OCI-LY7 (cell line): Measurements from ENCODE around the gene ZDHHC14. TPM values are rescaled to one million over a fixed set of nuclear protein-coding genes. Genes with fewer than 3 reads are reported as not detected.

Experiments used
- BruUV-seq: library from RNA; stranded (reverse); fragments of 400-500 nt; replicated peaks from 2 replicates; lab custom pipeline; 2021; lab: Mats Ljungman, UMichigan
- CTCF ChIA-PET: fragments of 300-600 bp; sonication (Branson Sonifier 250); formaldehyde crosslinking; loops from one replicate; lab custom pipeline; 2022; ENCODE audit warnings: antibody characterized with exemption; ENCODE audit not compliant: unreplicated experiment; lab: Charles Lee
- POLR2A ChIA-PET: fragments of 300-600 bp; sonication (Branson Sonifier 250); formaldehyde crosslinking; loops from one replicate; lab custom pipeline; 2022; ENCODE audit warnings: antibody characterized with exemption; lab: Charles Lee
- DNase-seq: peaks from one replicate; pipeline ENCODE4 v3.0.0-alpha.2; 2015; ENCODE audit warnings: low spot score
- H2AFZ ChIP-seq: fragments of 200-600 bp; sonication (generic), shearing (Covaris generic); 2 replicates; pipeline ENCODE4 v1.6.1; 2014; ENCODE audit warnings: mild to moderate bottlenecking, antibody characterized with exemption, low read length, moderate library complexity
- H3K27ac ChIP-seq: fragments of 200-600 bp; sonication (generic); 2 replicates; pipeline ENCODE4 v1.5.1; 2014; ENCODE audit warnings: mixed run types, low read depth, mild to moderate bottlenecking, moderate library complexity, low read length, inconsistent platforms; ENCODE audit not compliant: poor library complexity, severe bottlenecking
- H3K36me3 ChIP-seq: fragments of 200-600 bp; sonication (generic); 2 replicates; pipeline ENCODE4 v1.6.1; 2014; ENCODE audit warnings: mild to moderate bottlenecking, antibody characterized with exemption, low read length, moderate library complexity, mixed read lengths; ENCODE audit not compliant: insufficient read depth
- H3K4me1 ChIP-seq: fragments of 200-600 bp; sonication (generic); 2 replicates; pipeline ENCODE4 v1.5.1; 2014; ENCODE audit warnings: mild to moderate bottlenecking, low read length; ENCODE audit not compliant: insufficient read depth, poor library complexity, severe bottlenecking
- H3K4me2 ChIP-seq: fragments of 200-600 bp; sonication (generic); 2 replicates; pipeline ENCODE4 v1.6.1; 2014; ENCODE audit warnings: mild to moderate bottlenecking, low read length
- H3K4me3 ChIP-seq: fragments of 200-600 bp; sonication (generic); 2 replicates; pipeline ENCODE4 v1.5.1; 2014; ENCODE audit warnings: mild to moderate bottlenecking, low read depth, low read length; ENCODE audit not compliant: poor library complexity, severe bottlenecking
- H3K79me2 ChIP-seq: fragments of 200-600 bp; sonication (generic); 2 replicates; pipeline ENCODE4 v1.6.1; 2016; ENCODE audit warnings: low read depth, mild to moderate bottlenecking, low read length, moderate library complexity, mixed read lengths; ENCODE audit not compliant: insufficient read depth
- H3K9me2 ChIP-seq: fragments of 200-600 bp; sonication (generic); 2 replicates; pipeline ENCODE4 v1.6.1; 2016; ENCODE audit warnings: mild to moderate bottlenecking, low read length, mixed read lengths; ENCODE audit not compliant: insufficient read depth
- H3K9me3 ChIP-seq: fragments of 200-600 bp; sonication (generic); 2 replicates; pipeline ENCODE4 v1.6.1; 2014; ENCODE audit warnings: mild to moderate bottlenecking, mixed run types, low read length, mixed read lengths
- H4K20me1 ChIP-seq: fragments of 200-600 bp; sonication (generic); 2 replicates; pipeline ENCODE4 v1.6.1; 2014; ENCODE audit warnings: mild to moderate bottlenecking, antibody characterized with exemption, low read length, moderate library complexity, mixed read lengths; ENCODE audit not compliant: insufficient read depth
- EZH2phosphoT487 ChIP-seq: fragments of 200-600 bp; sonication (generic); IDR thresholded peaks from 2 replicates; pipeline ENCODE4 v1.6.1; 2018; ENCODE audit warnings: low read depth, borderline replicate concordance, mild to moderate bottlenecking, mixed run types, antibody characterized with exemption, low read length, moderate library complexity, mixed read lengths
- intact Hi-C: fragments of 100-400 bp; cut with micrococcal nuclease; formaldehyde crosslinking; loops from one replicate; pipeline ENCODE4 v1.10.0; 2022; ENCODE audit not compliant: unreplicated experiment
- total RNA-seq, 2 experiments: library from RNA; depleted of rRNA in 1 of 2; stranded (reverse); fragments of >200 nt in 1 of 2; shearing (Covaris generic) in 1 of 2; gene quantifications; 2 replicates each; pipeline ENCODE4 v1.2.3, GENCODE V29; 2014 to 2022
- TF ChIP-seq, protein P1 (sequence below): fragments of 200-600 bp; sonication (generic); conservative IDR thresholded peaks from 2 replicates; pipeline ENCODE4 v1.5.1; 2014; ENCODE audit warnings: mild to moderate bottlenecking, antibody characterized with exemption, low read length, moderate library complexity, mixed read lengths

The ZDHHC14 gene
- total RNA-seq, 2 experiments from 2014 or later = 0.69 to 3.0 TPM

DNA sequence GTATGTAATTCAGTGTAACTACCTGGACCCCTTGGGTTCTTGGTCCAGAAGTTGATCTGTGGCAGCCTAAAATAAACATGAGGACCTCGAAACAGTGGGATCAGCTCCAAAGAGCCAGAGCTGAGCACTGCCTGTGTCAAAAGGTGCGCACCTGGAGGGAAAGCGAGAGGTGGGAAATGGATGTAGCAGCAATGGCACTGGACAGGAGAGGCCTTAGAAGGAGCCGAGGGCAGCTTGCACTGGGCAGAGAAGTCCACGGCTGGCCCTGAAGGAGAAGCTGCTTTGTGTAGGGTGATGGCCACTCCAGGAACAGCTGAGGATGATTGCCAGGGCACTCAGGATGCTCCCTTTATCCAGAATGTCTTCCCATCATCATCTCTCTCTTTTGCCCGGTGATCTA lies 228.1 kb downstream of the ZDHHC14 start:
- no peak overlapping the region for H3K27ac ChIP-seq
- H3K36me3 ChIP-seq = no peaks in the 10 kb centered on the region
- DNase-seq = no peak
- no peaks in the 10 kb centered on the region for H3K79me2 ChIP-seq
- H3K9me3 ChIP-seq = no peaks in the 10 kb centered on the region
- H2AFZ ChIP-seq = no peak overlapping the region
- peaks cover 41% of the 10 kb centered on the region for H3K4me1 ChIP-seq
- H4K20me1 ChIP-seq = no peaks in the 10 kb centered on the region
- ChIA-PET CTCF (no interaction called here), POLR2A (no interaction called here)
- TF ChIP-seq, protein P1, sequence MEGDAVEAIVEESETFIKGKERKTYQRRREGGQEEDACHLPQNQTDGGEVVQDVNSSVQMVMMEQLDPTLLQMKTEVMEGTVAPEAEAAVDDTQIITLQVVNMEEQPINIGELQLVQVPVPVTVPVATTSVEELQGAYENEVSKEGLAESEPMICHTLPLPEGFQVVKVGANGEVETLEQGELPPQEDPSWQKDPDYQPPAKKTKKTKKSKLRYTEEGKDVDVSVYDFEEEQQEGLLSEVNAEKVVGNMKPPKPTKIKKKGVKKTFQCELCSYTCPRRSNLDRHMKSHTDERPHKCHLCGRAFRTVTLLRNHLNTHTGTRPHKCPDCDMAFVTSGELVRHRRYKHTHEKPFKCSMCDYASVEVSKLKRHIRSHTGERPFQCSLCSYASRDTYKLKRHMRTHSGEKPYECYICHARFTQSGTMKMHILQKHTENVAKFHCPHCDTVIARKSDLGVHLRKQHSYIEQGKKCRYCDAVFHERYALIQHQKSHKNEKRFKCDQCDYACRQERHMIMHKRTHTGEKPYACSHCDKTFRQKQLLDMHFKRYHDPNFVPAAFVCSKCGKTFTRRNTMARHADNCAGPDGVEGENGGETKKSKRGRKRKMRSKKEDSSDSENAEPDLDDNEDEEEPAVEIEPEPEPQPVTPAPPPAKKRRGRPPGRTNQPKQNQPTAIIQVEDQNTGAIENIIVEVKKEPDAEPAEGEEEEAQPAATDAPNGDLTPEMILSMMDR = no peak
- TF ChIP-seq EZH2phosphoT487 = no peak
- BruUV-seq = no TSS peak
- no peak overlapping the region for H3K4me2 ChIP-seq
- no peaks in the 10 kb centered on the region for H3K9me2 ChIP-seq
- H3K4me3 ChIP-seq = no peak overlapping the region
- intact Hi-C loops = loop anchor here (5.0 kb wide), 1 partner anchor 58 kb away; no protein-coding TSS in a partner anchor

DNA sequence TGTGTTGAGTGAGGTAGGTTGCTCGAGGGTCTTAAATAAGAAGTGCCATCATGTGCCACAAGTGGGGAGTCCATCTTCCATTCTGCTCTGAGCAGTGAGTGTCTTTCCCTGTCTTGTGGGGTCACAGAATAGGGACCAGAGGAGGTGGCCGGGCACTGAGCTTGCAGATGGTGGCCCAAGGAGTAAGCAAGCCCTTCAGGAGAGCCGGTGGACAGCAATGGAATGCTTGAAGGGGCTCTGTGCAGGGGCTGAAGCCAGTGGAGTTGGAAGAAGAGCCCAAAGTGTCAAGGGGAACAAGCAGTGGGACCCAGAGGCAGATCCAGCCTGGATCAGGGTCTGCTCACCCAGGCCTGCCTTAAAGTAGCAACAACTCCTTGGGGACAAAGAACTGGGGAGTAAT lies 228.6 kb downstream of the ZDHHC14 start:
- no TSS peak for BruUV-seq
- Histone ChIP-seq H4K20me1 (no peaks in the 10 kb centered on the region), H3K27ac (no peak overlapping the region), H3K9me3 (no peaks in the 10 kb centered on the region), H3K4me1 (peaks cover 41% of the 10 kb centered on the region), H3K4me3 (no peak overlapping the region), H3K79me2 (no peaks in the 10 kb centered on the region), H2AFZ (no peak overlapping the region), H3K9me2 (no peaks in the 10 kb centered on the region), H3K36me3 (no peaks in the 10 kb centered on the region), H3K4me2 (peak overlapping the region; percentile 3; the same call in 1 of the 2 replicates)
- TF ChIP-seq, protein P1 = no peak
- no peak for TF ChIP-seq EZH2phosphoT487
- intact Hi-C loops = loop anchor here (5.0 kb wide), 1 partner anchor 58 kb away; no protein-coding TSS in a partner anchor
- CTCF ChIA-PET = no interaction called here
- no peak for DNase-seq
- POLR2A ChIA-PET = interaction anchor here (0.6 kb wide), 1 partner anchor 959 kb away, joined by 4 read pairs; no protein-coding TSS in a partner anchor

DNA sequence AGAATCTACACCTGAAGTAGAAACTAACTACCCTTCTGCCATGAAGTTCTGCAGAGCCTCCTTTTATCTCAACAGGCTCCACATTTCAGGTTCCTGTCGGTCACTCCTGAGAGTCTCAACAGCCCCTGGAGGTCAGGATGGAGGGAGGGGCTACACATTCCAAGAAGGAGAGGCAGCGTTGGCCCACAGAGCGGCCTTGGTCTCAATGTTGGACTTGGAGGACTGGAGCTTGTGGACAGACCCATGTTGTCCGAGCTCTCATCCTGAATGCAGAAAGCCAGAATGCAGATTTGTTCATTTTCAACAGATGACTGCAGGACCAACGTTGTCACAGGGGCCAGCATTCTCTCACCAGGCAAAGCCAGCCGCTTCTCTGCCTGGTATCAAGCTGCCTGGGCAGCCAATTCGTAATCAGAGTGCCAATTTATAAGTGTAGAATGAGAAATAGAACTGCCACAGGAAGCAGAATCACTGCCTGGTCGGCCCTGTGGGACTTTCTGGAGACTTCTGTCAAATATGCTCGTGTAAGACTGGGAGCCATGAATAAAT lies 229.5 kb downstream of the ZDHHC14 start:
- no peaks in the 10 kb centered on the region for H4K20me1 ChIP-seq
- H3K9me3 ChIP-seq = no peaks in the 10 kb centered on the region
- no peak for TF ChIP-seq EZH2phosphoT487
- TF ChIP-seq, protein P1 = no peak
- CTCF ChIA-PET = no interaction called here
- BruUV-seq = no TSS peak
- peak overlapping the region; percentile 9; the same call in 1 of the 2 replicates for H3K4me2 ChIP-seq
- no peaks in the 10 kb centered on the region for H3K79me2 ChIP-seq
- H3K4me3 ChIP-seq = no peak overlapping the region
- H3K36me3 ChIP-seq = no peaks in the 10 kb centered on the region
- no peaks in the 10 kb centered on the region for H3K9me2 ChIP-seq
- no peak overlapping the region for H3K27ac ChIP-seq
- H3K4me1 ChIP-seq = peaks cover 41% of the 10 kb centered on the region
- no peak overlapping the region for H2AFZ ChIP-seq
- POLR2A ChIA-PET = interaction anchor here (0.6 to 0.7 kb wide), 2 partner anchors 53 to 197 kb away, joined by 3 read pairs; no protein-coding TSS in a partner anchor
- no peak for DNase-seq
- intact Hi-C loops = loop anchor here (5.0 kb wide), 1 partner anchor 298 kb away; no protein-coding TSS in a partner anchor
